Activated CD8-positive, alpha-beta memory T cell treated with anti-CD3 and anti-CD28 coated beads for 24 hours (primary cell): ENCODE measurements around the gene PSMB5.
"Not testable (repeated sequence)": the region's sequence is repeated elsewhere in the genome, so short reads cannot be mapped to it uniquely, and the experiment has no call there.

Experiments used
- DNase-seq: peaks from one replicate; pipeline ENCODE4 v3.0.0-alpha.2; 2020

The PSMB5 gene

GRCh38 chr14:23043145-23043544, 8.4 kb upstream of the PSMB5 start:
- DNase-seq, result no peak

DNA sequence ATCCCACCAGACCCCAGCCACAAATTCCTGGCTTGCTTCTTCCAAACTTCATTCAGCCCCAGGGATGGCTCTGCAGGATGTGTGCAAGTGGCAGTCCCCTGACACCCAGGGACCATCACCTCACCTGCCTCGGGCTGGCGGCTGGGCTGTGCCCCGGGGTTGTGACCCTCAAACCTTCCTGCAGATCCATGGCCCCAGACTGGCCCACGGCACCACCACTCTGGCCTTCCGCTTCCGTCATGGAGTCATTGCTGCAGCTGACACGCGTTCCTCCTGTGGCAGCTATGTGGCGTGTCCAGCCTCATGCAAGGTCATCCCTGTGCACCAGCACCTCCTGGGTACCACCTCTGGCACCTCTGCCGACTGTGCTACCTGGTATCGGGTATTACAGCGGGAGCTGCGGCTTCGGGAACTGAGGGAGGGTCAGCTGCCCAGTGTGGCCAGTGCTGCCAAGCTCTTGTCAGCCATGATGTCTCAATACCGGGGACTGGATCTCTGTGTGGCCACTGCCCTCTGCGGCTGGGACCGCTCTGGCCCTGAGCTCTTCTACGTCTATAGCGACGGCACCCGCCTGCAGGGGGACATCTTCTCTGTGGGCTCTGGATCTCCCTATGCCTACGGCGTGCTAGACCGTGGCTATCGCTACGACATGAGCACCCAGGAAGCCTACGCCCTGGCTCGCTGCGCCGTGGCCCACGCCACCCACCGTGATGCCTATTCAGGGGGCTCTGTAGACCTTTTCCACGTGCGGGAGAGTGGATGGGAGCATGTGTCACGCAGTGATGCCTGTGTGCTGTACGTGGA, 7.7 kb upstream of the PSMB5 start, which contains the start of gene PSMB11:
Gene PSMB11 (plus strand): TSS at position 51 of the 804 bp plus-strand sequence. CDS start 14 bp downstream, at position 65.
- DNase-seq, result no peak

- no peak for DNase-seq
Measured at GRCh38 chr14:23041729-23042128, 7.0 kb upstream of the PSMB5 start.

- DNase-seq, result no peak
Measured at GRCh38 chr14:23040100-23040499, 5.4 kb upstream of the PSMB5 start.

GRCh38 chr14:23035303-23036144, 824 bp upstream of the PSMB5 start:
- DNase-seq, result no peak

- no peak for DNase-seq
Measured at GRCh38 chr14:23033801-23034497, 751 bp downstream of the PSMB5 start.

DNA sequence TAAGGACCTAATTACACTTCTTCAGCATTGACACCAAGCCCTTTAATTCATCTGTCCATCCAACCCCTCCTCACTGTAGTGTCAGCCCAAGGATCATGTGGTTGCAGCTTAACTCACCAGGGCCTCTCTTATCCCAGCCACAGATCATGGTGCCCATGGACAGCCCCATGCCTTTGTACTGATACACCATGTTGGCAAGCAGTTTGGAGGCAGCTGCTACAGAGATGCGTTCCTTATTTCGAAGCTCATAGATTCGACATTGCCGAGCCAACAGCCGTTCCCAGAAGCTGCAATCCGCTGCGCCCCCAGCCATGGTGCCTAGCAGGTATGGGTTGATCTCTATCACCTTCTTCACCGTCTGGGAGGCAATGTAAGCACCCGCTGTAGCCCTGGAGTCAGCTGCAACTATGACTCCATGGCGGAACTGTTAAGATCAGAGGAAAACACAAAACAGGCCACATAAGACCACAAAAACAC, 1.4 kb downstream of the PSMB5 start:
- DNase-seq, result no peak

- DNase-seq, result no peak
Measured at GRCh38 chr14:23030936-23031335, 3.8 kb downstream of the PSMB5 start.

DNA sequence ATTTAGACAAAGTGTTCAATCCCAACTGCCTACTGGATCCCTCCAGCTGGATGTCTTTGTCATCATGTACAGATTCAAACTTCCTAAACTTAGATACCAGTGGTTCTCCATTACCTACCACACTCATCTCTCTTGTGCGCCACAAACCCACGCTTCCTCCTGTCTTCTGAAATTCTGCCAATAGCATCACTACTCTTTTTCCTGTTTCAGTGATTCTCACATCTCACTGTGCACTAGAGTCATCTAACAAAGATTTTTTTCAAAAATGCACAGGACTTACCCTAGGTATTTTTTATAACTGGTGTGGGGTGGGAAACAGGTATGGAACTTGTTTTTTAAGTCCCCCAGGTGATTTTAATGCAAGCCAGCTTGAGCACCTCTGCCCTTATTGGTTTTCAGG, 5.9 kb downstream of the PSMB5 start:
- no peak for DNase-seq

DNA sequence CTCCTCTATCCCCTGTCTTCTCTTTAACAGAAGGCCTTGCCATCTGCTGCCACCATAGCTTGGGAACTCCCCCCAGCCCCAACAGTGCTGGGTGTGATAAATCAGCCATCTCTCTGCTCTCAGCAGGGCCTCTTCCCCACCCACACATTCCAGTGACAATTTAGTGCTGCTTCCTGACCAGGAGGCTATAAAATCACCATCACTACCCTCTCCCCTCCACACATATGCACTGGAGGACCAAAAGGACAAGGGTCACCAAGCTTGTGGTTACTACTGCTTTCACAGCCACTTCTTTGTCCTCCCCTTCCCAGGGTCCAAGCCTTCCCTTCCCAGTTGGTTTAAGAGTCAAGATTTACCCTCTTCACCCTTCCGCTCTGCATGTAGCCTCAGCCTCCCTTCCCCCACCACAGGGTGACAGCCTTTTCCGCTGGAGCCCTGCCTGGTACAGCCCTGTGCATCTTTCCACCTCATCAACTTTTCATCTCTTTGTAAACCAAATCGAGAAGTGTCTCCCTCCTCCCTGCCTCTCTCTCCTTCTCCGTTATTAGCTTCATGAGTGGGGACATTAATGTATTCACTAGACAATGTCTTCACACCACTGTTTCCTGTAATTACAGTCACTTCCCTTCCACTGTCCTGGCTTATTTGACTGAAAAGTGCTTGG, 9.4 kb downstream of the PSMB5 start:
- no peak for DNase-seq

DNA sequence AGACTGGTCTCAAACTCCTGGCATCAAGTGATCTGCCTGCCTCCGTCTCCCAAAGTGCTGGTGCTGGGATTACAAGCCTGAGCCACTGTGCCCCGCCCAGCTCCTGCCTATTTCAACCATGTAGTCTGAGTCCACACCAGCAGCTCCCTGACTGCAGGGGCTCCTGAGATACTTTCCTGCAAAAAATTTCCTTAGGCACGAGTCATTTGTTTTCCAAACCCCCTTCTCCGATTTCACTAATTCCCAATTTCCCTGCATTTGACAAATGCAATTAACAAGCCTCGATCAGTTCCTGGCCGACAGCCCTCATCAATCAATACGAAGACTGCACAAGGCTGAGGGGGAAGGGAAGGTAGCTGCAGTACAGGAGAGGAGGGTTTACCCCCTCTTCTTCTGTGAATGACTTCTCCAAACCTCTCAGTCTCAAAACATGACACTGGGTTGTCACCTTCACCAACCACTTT, 10.1 kb downstream of the PSMB5 start:
- no peak for DNase-seq

GRCh38 chr14:23023795-23024152, 10.9 kb downstream of the PSMB5 start:
- DNase-seq, result no peak

GRCh38 chr14:23023022-23023794, 11.5 kb downstream of the PSMB5 start:
- no peak for DNase-seq

GRCh38 chr14:23021889-23022442, 12.7 kb downstream of the PSMB5 start:
- no peak for DNase-seq

GRCh38 chr14:23021434-23021833, 13.3 kb downstream of the PSMB5 start:
- no peak for DNase-seq

DNA sequence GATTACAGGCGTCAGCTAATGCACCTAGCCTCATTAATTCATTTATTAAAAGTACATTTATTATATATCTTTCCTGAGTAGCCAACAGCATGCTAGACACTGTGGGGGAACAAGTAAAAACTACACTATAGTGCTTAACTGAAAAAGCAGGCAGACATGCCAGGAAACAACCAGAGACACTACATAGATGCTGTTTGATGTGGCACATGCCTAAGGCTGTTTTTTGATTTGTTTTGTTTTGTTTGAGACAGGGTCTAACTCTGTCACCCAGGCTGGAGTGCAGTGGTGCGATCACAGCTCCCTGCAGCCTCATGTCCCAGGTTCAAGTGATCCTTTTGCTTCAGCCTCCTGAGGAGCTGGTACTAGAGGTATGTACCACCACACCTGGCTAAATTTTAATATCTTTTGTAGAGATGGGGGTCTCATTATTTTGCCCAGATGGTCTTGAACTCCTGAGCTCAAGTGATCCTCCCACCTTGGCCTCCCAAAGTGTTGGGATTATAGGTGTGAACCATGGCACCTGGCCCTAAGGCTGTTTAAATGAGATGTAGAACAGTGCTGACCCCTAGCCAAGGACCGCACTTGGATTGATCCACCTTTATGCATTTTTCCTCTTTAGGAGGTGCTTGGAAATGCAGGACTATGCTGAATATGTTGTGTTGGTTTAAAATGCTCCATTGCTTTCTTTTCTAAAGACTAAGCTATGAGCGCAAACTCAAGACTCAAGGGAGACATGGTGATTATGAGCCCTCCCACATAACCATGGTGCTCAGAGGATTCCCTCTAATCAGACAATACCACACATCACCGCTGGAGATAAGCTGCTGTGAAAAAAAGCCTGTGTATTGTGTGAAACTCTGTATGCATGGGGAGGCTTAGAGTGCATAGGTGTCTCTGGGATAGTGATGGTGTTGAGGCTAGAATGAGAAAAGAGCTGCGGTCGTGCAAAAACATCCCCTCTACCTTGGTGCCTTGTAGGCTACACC, 14.3 kb downstream of the PSMB5 start:
- no peak for DNase-seq

- no peak for DNase-seq
Measured at GRCh38 chr14:23018107-23018506, 16.6 kb downstream of the PSMB5 start.

DNA sequence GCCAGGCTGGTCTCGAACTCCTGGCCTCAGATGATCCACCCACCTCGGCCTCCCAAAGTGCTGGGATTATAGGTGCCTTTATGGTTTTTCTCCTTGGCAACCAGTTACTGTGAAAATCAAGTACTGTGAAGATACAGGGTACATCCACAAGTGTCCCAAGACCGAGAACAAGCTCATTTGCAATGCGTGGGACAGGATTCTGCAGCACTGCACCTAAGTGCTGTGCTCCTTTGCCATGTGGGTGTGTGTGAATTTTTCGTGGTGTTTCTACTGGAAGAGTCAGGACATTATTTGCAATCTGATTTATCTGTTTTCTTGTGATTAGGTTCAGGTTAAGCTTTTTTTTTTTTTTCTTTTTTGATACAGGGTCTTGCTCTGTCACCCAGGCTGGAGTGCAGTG, 17.6 kb downstream of the PSMB5 start:
- DNase-seq, result no peak

DNA sequence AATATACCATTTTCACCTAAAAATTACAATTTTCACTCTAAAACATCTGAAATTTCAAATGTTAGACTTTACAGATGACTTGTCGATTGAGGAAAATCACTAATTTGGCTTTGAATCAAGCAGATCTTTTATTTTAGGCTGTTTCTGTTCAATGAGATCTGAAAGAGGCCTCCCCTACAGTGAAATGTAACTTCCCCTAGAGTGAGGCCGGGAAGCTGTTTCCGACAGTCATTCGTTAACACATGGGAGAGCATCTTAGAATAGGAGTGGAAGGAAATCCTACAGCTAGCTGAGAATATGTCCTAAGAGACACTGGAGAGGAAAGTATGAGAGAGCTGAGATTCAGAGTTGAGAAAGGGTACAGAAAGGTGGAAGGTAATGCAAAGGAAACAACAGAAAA, 19.1 kb downstream of the PSMB5 start:
- no peak for DNase-seq

DNA sequence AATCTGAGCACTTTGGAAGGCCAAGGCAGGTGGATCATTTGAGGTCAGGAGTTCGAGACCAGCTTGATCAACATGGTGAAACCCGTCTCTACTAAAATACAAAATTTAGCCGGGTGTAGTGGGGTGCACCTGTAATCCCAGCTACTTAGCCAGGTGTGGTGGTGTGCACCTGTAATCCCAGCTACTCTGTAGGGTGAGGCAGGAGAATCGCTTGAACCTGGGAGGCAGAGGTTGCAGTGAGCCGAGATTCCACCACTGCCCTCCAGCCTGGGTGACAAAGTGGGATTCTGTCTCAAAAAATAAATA, 21.0 kb downstream of the PSMB5 start:
- not testable (repeated sequence) for DNase-seq
